Ectodermal cell (in vitro differentiated cells): ENCODE measurements around the gene PLXNA2.

Experiments
- H3K27ac ChIP-seq: 2 replicates; pipeline ENCODE4 v1.7.0; 2013; ENCODE audit warnings: mild to moderate bottlenecking, low read depth, low read length; ENCODE audit not compliant: insufficient read depth, poor library complexity, severe bottlenecking
- H3K27me3 ChIP-seq: 2 replicates; pipeline ENCODE4 v1.7.0; 2013; ENCODE audit warnings: mild to moderate bottlenecking, low read length; ENCODE audit not compliant: insufficient read depth, control insufficient read depth, poor library complexity, severe bottlenecking
- H3K36me3 ChIP-seq: one replicate; pipeline ENCODE4 v1.7.0; 2013; ENCODE audit warnings: low read length; ENCODE audit not compliant: control insufficient read depth, insufficient read depth
- H3K4me1 ChIP-seq: one replicate; pipeline ENCODE4 v1.7.0; 2013; ENCODE audit warnings: low read length; ENCODE audit not compliant: control insufficient read depth, insufficient read depth
- H3K4me3 ChIP-seq: 2 replicates; pipeline ENCODE4 v1.7.0; 2013; ENCODE audit warnings: low read depth, low read length, control low read depth; ENCODE audit not compliant: insufficient read depth
- H3K9me3 ChIP-seq: 2 replicates; pipeline ENCODE4 v1.7.0; 2013; ENCODE audit warnings: mild to moderate bottlenecking, low read length, moderate library complexity; ENCODE audit not compliant: control insufficient read depth
- WGBS, 2 experiments: methylation state at CpG; one replicate each; pipeline ENCODE4 v1.1.7; 2013; ENCODE audit warnings: missing lambda C conversion rate in 2 of 2; 5-methylcytosine and 5-hydroxymethylcytosine counted together

PLXNA2 gene

DNA sequence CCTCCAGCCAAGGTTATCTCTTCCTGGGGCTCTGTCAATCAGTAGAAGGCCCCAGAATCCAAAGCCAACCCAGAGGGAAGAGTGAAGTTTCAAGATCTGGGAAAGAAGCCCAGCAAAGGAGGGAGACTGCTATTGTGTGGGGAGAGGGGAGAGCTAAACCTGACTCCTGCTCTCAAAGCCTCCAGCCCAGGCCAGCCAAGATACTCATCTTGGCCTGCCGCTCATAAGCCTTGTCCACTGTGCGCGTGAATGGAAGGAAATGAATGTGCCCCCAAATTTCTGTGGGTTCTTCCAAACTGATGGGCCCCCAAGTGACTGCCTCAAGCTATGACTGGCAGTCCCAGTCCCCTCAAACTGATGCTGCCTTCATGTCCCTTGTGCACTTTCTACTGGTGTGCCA, 2.0 kb downstream of the PLXNA2 start:
- no peak overlapping the region for H3K27ac ChIP-seq
- H3K9me3 ChIP-seq: no peaks in the 10 kb centered on the region
- 90 to 95% methylated on average over 3 of the region's 3 CpGs for WGBS, 2 experiments
- no peaks in the 10 kb centered on the region for H3K36me3 ChIP-seq
- H3K4me1 ChIP-seq: peaks cover 26% of the 10 kb centered on the region
- peak overlapping the region; percentile 70 for H3K4me3 ChIP-seq
- peaks cover 40% of the 10 kb centered on the region for H3K27me3 ChIP-seq

DNA sequence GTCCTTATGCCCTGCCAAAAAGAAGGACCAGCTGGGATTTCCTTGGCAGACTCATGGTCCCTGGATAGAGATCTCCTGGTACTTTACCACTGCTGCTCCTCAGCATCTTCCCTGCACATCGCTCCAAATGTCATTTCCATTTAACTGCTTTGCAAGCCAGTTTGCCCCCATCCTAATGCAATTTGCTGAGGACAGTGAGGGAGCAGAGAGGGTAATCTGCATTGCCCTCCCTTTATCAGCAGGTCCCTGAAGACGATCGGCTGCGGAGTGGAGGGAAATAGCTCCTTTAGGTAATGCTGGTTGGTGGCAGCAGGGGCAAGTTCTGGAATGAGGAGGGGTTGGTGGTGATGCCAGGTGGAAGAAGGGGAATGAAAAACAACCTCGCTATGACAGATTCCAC, 2.7 kb downstream of the PLXNA2 start:
- H3K9me3 ChIP-seq: no peaks in the 10 kb centered on the region
- peaks cover 29% of the 10 kb centered on the region for H3K4me1 ChIP-seq
- H3K36me3 ChIP-seq: no peaks in the 10 kb centered on the region
- WGBS, 2 experiments: 69 to 73% methylated on average over 4 to 5 of the region's 5 CpGs
- no peak overlapping the region for H3K4me3 ChIP-seq
- no peak overlapping the region for H3K27ac ChIP-seq
- H3K27me3 ChIP-seq: peaks cover 42% of the 10 kb centered on the region

DNA sequence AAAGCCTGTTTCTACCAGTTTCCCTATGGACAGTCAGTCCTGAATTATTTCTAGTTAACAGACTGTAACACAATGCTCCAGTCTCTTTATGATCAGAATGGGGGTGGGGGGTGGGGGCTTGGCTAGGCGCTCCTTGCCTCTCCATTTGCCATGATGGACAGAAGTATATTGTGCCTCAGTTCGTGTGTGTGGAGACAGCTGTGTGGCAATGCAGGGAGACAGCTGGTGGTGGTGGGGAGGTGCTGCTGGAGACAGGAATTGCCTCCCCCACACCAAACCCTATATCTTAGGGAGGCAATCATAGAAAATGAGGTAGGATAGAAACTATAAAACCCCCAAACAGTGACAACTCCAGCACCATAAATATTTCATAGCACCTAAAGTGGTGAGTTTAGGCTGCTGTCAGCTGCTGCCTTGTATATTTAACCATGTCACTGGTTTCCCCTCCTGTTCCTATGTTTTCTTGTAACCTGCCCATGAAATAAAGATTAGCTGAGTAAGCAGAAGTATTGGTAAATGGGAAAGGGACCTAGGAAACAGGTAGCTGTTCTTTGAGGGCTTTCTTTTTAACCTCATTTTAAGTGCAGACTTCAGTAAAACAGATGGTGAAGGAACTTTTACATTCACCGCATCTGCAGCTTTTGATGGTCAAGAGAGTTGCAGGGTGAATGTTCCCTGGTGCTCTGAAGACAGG, 3.4 kb downstream of the PLXNA2 start:
- H3K4me3 ChIP-seq: no peak overlapping the region
- no peak overlapping the region for H3K27ac ChIP-seq
- H3K4me1 ChIP-seq: peaks cover 36% of the 10 kb centered on the region
- H3K27me3 ChIP-seq: peaks cover 42% of the 10 kb centered on the region
- H3K36me3 ChIP-seq: no peaks in the 10 kb centered on the region
- no peaks in the 10 kb centered on the region for H3K9me3 ChIP-seq
- 85 to 93% methylated on average over 2 to 3 of the region's 3 CpGs for WGBS, 2 experiments

DNA sequence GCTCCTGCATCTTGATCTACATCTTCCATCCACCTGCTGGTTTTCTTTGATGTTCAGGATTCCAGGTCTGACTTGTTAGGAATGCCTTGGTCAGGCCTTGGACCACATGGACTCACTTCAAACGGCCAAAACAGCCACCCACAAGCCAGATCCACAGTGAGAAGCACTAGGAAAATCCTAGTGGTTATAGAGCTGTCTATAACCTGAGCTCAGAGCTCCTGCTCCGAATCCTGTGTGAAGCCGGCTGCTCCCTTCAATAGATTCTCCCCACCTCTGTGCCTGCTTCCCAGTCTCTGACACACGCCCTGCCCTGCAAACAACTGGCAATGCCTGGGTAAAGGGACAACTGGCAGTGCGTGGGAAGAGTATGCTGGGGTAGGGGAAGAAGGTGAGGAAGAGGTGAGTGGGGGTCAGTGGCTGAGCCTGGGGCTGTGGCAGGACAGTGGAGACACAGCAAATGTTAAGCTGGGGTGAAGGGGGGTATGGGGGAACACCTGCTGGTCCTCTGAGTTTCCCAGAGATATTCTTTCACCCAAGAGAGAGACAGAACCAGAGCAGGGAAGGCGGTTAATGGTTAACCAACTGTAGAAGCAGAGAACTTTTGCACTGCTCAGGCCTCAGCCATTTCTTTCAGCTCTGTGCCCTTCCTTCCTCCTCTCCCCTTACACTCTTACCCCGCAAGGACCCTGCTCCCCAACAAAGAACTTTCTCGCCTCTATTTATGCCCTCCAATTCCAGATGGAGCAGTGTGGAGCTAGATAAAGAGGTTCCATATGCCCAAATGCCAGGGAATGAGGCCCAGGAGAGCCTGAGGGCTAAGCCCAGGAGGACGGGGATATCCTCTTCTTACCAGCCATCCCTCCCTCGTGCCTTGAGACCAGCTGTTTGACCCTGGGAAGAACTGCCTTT, 4.5 kb downstream of the PLXNA2 start:
- Histone ChIP-seq H3K4me3 (no peak overlapping the region), H3K4me1 (peaks cover 44% of the 10 kb centered on the region), H3K36me3 (no peaks in the 10 kb centered on the region), H3K9me3 (no peaks in the 10 kb centered on the region), H3K27me3 (peaks cover 37% of the 10 kb centered on the region), H3K27ac (no peak overlapping the region)
- WGBS, 2 experiments: 77 to 78% methylated on average over 10 of the region's 10 CpGs

DNA sequence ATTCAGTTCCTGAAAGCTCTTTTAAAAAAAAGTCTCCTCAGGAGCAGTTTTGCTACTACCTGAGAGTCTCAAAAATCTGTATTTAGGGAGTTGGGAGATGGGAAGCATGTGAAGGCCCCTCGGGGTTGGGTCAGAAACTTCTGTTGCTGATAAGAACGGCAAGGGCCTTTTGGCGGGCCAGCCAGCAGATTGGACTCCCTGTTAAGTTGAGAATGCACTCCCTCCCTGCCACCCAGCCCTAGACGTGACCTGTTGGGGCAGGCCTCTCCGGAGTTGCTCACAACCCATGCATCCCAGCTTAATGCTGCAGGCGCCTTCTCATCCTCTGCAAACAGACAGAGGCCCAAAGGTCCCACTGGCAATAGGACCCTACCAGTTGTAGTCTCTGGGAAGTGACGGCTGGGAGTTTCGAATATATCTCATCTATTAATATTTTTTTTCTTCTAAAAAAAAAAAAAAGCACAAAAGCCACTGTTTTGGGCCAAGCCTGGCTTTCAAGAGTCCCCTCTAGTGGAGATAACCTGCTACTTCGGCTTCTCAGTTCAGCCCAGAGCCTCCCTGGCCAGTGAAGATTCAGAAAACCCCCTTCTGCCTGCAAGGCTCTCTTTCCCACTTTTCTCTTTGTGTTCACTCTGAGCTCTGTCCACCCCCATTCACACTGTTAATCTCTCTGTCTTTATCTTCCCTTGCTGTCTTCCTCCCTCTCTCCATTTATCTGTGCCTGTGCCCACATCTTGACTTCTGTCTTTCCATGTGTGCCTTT, 5.3 kb downstream of the PLXNA2 start:
- Histone ChIP-seq H3K36me3 (no peaks in the 10 kb centered on the region), H3K9me3 (no peaks in the 10 kb centered on the region), H3K27me3 (peaks cover 32% of the 10 kb centered on the region), H3K4me3 (no peak overlapping the region), H3K4me1 (peaks cover 51% of the 10 kb centered on the region), H3K27ac (no peak overlapping the region)
- 24 to 26% methylated on average over 9 of the region's 9 CpGs for WGBS, 2 experiments

DNA sequence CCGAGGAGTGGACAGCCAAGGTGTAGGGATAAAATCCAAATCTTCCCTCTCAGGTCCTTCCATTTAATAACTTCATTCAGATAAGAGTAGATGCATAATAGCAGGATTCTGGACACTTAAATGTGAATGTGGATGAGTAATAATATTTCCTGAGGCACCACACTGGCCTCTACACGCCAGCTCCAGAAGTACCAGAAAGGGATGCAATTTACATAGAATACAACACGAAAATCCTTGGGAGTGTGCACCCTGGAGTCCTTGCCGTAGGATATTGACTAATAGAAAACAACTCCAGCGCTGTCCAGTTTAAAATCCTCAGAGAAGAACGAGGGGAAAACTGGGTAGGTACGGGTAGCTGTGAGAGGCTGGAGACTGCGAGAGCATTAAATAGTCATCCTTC, 6.9 kb downstream of the PLXNA2 start:
- 95 to 97% methylated on average over 8 of the region's 8 CpGs for WGBS, 2 experiments
- Histone ChIP-seq H3K4me3 (no peak overlapping the region), H3K4me1 (peaks cover 67% of the 10 kb centered on the region)

DNA sequence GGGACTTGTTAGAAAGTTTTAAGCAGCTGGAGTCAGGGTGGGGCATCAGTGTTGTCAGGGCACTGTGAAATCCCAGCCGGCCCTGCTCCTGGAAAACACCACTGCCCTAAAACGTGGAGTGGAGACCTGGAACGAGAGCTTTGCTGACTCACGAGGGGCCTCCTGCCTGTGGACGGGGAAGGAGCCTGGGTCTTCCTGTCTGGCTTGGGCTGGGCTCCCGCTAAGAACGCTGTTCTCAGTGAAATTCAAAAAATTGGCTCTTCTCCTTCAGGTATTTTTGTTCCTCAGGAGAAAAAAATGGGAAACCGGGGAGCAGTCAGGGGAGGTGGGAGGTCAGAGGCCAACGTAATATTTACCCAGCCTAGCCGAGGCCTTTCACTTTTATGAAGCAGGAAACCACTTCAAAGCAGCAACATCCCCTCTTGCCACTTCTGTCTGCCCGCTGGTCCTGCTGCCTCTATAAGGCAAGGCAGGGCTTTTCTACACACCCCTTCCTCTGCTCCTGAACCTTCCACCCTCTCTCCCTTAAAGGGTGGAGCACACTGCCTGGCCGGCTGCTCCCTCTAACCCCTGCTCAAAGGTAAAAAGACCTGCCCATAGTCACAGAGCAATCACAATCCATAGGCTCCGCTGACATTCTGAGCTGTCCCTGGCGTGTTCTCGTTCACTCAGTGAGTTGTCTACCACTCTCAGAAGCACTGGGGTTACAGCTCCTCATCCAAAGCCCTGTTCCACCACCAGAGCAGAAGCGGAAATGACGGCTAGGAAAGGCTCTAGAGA, 8.0 kb downstream of the PLXNA2 start:
- H3K27me3 ChIP-seq: peaks cover 6% of the 10 kb centered on the region
- no peak overlapping the region for H3K4me3 ChIP-seq
- H3K4me1 ChIP-seq: peaks cover 78% of the 10 kb centered on the region
- H3K27ac ChIP-seq: no peak overlapping the region
- H3K36me3 ChIP-seq: no peaks in the 10 kb centered on the region
- WGBS, 2 experiments: 52 to 58% methylated on average over 17 of the region's 17 CpGs
- H3K9me3 ChIP-seq: no peaks in the 10 kb centered on the region

More for the DNA sequence above, 6.9 kb downstream of the PLXNA2 start:
- no peaks in the 10 kb centered on the region for H3K36me3 ChIP-seq
- no peaks in the 10 kb centered on the region for H3K9me3 ChIP-seq
- no peak overlapping the region for H3K27ac ChIP-seq
- peaks cover 16% of the 10 kb centered on the region for H3K27me3 ChIP-seq

DNA sequence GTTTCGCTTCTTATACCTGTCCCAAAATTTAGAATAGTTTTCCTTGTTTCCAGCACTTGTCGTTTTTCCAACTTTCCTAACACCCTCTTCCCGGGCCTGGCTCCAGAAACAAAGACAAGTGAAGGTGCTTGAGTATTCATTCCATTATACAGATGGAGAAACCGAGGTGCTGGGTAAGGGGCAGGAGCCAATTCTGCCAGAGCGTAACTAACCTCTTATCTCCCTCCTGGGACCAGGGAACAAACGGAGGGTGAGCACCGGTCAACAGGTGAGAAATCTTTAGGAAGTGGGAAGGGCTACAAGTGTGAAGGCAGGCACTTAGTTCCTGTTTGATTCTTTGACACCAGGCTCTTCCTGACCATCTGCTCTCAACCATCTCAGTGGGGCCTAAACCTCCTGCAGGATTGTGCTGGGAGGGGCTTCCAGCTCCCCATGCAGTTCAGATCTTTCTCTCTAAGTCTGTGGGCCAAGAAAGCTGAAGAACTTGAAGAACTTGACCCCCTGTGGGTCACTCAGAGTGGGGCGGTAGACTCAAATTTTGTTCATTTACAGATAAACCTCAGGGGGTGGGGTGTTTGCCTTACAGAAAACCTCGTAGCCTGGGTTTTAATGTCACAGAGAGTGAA, 8.7 kb downstream of the PLXNA2 start:
- no peaks in the 10 kb centered on the region for H3K36me3 ChIP-seq
- peaks cover 6% of the 10 kb centered on the region for H3K27me3 ChIP-seq
- WGBS, 2 experiments: 79 to 80% methylated on average over 7 to 9 of the region's 9 CpGs
- no peak overlapping the region for H3K4me3 ChIP-seq
- no peaks in the 10 kb centered on the region for H3K9me3 ChIP-seq
- H3K27ac ChIP-seq: no peak overlapping the region
- H3K4me1 ChIP-seq: peaks cover 81% of the 10 kb centered on the region

DNA sequence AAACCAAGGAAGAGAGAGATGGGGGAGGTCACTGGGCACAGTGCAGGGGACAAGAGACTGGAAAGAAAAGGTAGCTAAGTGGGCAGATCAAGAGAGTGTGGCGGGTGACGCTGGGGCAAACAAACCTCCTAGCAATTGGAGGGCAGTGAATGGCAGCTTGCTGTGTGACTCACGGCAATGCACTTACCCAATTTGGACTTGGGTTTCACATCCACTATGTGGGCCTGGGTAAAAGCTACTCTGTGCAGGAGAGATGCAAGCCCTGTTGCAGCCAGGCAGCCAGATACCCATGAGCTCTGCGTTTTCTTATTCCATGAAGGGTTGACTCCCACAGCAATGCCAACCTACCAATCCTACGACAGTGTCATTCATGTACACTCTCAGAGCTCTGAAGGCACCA, 9.5 kb downstream of the PLXNA2 start:
- Histone ChIP-seq H3K4me3 (no peak overlapping the region), H3K9me3 (no peaks in the 10 kb centered on the region), H3K36me3 (no peaks in the 10 kb centered on the region), H3K4me1 (peaks cover 76% of the 10 kb centered on the region), H3K27me3 (peaks cover 6% of the 10 kb centered on the region), H3K27ac (no peak overlapping the region)
- 88 to 89% methylated on average over 5 of the region's 5 CpGs for WGBS, 2 experiments
